Islet of Langerhans (tissue), 1 donor: ENCODE measurements around the gene RAB28.
A peak's percentile ranks its signal among the peaks of the same experiment; 100 is the strongest.

Source experiments
- FAIRE-seq: peaks from one replicate; lab custom pipeline; 2011; peaks lifted over from hg19 to GRCh38; lab: Jason Lieb, UNC

RAB28 gene

GRCh38 chr4:13509442-13509841 is 25.3 kb upstream of the RAB28 start:
- no peak for FAIRE-seq

DNA sequence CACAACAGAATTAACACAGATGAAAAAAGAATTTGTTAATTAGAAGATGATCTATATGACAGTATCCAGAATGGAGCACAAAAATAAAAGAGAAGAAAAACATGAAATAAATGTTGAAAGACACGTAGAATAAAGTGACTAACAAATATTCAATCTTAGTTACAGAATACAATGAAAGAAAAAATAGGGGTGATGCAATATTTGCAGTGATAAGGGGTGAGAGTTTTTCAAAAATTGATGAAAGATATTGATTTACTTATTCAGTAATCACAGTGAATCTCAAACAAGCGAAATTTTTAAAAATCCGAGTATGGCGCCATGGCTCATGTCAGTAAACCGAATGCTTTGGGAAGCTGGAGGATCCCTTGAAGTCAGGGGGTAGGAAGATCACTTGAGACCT is 20.2 kb upstream of the RAB28 start:
- no peak for FAIRE-seq

DNA sequence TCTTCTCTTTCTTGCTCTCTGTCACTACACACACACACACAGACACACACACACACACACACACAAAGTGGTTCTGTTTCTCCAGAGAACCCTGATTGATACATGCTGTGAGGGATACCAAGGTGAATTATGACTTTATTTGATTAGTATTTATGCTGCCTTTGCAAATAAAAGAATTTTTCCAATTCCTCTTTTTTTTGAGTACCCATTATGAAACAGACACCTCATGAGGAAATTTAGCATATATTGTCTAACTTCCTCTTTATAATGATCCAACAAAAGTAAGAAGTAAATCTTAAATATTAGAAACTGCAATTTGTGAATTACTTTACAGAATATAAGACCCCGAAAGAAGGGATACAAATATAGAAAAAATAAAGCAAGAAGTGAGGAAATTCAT is 14.3 kb upstream of the RAB28 start:
- FAIRE-seq, result no peak

GRCh38 chr4:13496605-13497004 is 12.5 kb upstream of the RAB28 start:
- FAIRE-seq, result no peak

GRCh38 chr4:13495753-13496152 is 11.6 kb upstream of the RAB28 start:
- no peak for FAIRE-seq

GRCh38 chr4:13493793-13494192 is 9.7 kb upstream of the RAB28 start:
- no peak for FAIRE-seq

GRCh38 chr4:13492747-13493146 is 8.6 kb upstream of the RAB28 start:
- no peak for FAIRE-seq

DNA sequence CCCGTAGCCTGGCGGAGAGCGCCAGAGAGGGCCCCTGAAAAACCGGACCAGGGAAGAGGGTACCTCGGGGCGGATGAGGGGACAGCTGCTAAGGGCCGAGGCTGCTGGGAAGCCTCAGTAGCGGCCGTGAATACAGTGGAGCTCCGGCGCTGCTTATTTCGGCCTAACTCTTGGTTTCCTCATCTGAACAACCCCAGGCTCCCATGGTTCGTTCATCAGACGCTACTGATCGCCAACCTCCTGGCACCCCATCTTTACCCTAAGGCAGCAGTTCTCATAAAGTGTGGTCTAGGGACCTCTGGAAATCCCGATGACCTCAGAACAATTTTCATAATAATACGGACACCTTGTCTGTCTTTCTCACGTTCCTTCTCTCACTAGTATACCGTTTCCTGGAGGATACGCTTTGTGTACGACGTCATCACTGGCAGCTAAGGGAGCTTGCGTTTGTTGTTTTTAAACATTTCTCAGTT is 645 bp upstream of the RAB28 start:
- peak; percentile 73 for FAIRE-seq

GRCh38 chr4:13483768-13484121 is 395 bp downstream of the RAB28 start:
- FAIRE-seq, result no peak

DNA sequence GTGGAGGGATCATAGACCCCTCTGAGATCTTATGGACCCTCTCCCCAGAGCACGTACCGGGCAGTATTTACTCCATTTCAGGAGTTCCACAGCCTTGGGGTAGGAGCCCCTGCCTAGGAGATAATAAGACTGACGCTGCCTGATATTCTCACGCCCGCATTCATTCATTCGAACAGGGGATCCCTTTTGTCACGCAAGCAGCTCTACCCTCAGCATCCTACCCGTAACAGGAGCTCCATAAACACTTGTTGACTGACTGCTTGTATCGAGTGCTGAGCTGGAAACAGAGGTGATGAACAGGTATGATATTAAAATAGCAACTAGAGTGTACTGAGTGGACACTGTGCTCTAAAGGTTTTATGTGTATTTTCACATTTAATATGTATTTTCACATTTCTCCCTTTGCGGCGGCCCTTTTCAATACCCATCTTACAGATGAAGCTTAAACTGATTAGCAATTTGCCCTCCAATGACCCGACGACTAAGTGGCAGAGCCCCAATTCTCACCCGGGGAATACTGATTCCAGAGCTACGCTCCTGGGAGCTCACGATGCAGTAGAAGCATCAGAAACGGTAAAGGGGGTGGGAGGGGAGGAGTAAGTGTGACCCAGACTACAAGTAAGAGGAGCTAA is 888 bp downstream of the RAB28 start:
- FAIRE-seq, result no peak

GRCh38 chr4:13481569-13481968 is 2.6 kb downstream of the RAB28 start:
- no peak for FAIRE-seq

GRCh38 chr4:13478707-13479106 is 5.4 kb downstream of the RAB28 start:
- FAIRE-seq, result no peak

DNA sequence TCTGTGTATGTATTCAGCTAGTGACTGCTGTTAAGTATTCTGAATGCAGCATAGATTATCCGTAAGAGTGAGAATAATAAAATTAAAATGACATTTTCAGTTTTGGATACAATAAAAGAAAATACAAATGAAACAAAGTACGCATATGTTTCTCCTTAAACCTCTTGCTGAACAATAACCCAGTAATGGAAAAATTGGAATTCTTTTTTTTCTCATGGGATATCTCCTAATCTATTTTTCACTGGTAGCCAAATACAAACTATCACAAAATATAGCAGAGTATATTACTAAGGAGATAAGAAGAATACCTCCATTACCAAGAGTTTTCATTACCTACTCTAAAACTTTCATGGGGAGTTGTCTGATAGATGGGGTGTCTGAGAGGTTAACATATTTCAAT is 6.0 kb downstream of the RAB28 start:
- FAIRE-seq, result no peak

DNA sequence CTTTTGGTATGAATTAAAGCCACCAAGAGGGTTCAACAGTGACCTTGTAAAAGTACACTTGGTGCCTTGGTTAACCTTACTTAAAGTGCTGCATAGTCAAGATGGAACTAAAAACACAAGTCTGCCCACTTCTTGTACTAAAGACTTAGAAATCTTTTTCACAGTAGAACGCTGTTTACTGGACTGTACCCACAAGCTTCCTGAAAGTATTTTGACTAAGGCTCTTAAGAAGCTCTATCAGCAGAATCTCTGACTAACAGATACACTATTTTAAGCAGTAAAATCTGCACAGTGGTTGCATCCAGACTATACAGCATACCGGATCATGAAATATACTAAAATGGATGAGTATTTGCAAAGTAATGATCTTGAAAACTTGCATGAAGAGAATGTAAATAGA is 7.2 kb downstream of the RAB28 start:
- FAIRE-seq, result peak; percentile 30

DNA sequence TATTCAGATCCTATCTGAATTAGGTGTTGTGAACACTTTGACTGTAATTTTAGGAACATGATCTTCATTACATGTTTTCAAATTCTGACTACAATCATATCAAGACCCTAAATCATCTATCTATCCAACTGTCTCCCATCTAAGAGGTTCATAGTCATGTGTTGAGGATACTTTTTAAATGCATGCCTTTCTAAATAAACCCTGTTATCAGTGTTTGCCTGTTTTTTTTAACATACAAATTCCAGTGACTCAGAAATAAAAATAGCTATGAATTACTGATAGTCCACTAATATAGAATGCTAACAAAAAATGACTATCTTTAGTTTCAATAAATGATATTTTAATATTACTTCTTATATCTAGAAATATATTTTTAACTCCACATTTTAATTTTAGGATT is 8.0 kb downstream of the RAB28 start:
- no peak for FAIRE-seq

GRCh38 chr4:13471400-13471799 is 12.7 kb downstream of the RAB28 start:
- FAIRE-seq, result no peak

GRCh38 chr4:13470379-13470778 is 13.8 kb downstream of the RAB28 start:
- no peak for FAIRE-seq

DNA sequence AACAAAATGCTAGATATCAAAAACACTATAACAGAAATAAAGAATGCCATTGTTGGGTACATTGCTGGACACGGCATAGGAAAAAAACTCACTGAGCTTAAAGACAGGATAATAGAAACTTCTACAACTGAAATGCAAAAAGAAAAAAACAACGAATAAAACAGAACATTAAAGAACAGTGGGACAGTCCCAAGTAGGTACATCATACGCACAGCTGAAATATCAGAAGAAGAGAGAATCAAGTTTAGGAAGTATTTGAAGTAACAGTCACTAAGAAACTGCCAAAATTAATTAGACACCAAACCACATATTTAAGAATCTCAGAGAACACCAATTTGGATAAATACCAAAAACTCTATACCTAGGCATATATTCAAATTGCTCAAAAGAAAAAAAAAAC is 19.2 kb downstream of the RAB28 start:
- FAIRE-seq, result peak; percentile 13

GRCh38 chr4:13464543-13464942 is 19.6 kb downstream of the RAB28 start:
- FAIRE-seq, result peak; percentile 43

- FAIRE-seq, result no peak
These were observed 22.8 kb downstream of the RAB28 start for GRCh38 chr4:13461191-13461905.

DNA sequence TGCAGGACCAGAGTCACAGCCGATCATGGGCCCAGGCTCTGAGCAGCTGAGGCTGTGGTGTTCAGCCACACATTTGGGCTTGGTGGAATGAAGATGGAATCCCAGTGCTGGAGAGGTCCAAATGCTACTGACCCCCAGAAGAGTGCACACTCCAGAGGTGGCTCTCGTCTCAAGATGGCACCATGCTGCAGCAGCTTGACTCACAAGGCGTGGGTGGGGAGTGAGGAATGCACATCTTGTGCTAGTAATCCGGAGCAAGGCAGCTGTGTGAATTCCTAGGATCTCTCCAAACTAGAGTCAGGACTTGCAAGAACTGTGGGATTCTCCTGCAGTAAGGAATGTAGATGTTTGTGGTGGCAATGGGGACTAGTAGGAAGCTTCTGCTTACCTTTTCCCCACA is 28.7 kb downstream of the RAB28 start:
- FAIRE-seq, result no peak

- FAIRE-seq, result no peak
These were observed 29.4 kb downstream of the RAB28 start for GRCh38 chr4:13454786-13455185.

DNA sequence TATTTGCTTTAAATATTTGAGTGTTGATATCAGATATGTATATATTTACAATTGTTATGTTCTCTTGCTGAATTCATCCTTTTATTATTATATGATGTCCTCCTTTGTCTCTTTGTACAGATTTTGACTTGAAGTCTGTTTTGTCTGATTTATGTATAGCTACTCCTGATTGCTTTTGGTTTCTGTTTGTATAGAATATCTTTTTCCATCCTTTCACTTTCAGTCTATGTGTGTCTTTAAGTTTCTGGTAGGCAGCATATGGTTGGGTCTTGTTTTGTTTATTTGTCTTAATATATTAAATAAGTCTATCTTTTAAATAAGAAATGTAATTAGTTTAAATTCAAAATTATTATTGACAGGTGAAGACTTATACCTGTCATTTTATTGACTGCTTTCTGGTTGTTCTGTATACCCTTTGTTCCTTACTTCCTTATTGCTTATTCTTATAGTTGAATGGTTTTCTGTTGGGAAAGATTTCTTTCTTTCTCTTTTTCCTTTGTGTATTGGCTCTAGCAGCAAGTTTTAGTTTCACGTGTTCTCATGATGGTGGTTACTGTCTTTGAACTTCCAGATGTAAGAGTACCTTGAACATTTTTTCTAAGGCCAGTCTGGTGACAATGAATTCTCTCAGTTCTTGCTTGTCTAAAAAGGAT is 31.1 kb downstream of the RAB28 start:
- no peak for FAIRE-seq

GRCh38 chr4:13449590-13449989 is 34.5 kb downstream of the RAB28 start:
- no peak for FAIRE-seq
